Endothelial cell of umbilical vein (primary cell): ENCODE results near the gene SPAG9. TPM values are rescaled to one million over a fixed set of nuclear protein-coding genes. Genes with fewer than 3 reads are reported as not detected.

Source experiments
- BruUV-seq: library from RNA; stranded (reverse); fragments of 400-500 nt; replicated peaks from 2 replicates; lab custom pipeline; 2021; lab: Mats Ljungman, UMichigan
- CTCF ChIA-PET: fragments of 300-600, 350-600 bp; sonication (Branson Sonifier 250); formaldehyde crosslinking; loops from one replicate; lab custom pipeline; 2021; ENCODE audit warnings: antibody characterized with exemption, inconsistent platforms; lab: Charles Lee
- POLR2A ChIA-PET: fragments of 300-600, 350-600 bp; sonication (Branson Sonifier 250); formaldehyde crosslinking; loops from one replicate; lab custom pipeline; 2021; ENCODE audit warnings: antibody characterized with exemption, inconsistent platforms; lab: Charles Lee
- DNase-seq: peaks from one replicate; pipeline ENCODE4 v3.0.0-alpha.2; 2011; ENCODE audit warnings: low read depth, low spot score
- FAIRE-seq: peaks from 2 replicates; lab custom pipeline; 2011; peaks lifted over from hg19 to GRCh38; lab: Jason Lieb, UNC
- H2AFZ ChIP-seq: 2 replicates; pipeline ENCODE4 v1.6.0; 2012; ENCODE audit warnings: low read depth, low read length, control low read depth, inconsistent platforms
- H3K27ac ChIP-seq: 2 replicates; pipeline ENCODE4 v1.5.1; 2011; ENCODE audit warnings: low read depth, mild to moderate bottlenecking, control low read depth, low read length, moderate library complexity; ENCODE audit not compliant: insufficient read depth
- H3K27me3 ChIP-seq, 2 experiments: 2 replicates each; pipeline versions ENCODE4 v1.6.0 to v1.6.1; 2011; ENCODE audit warnings: low read length in 2 of 2, mixed read lengths in 1 of 2; ENCODE audit not compliant: control insufficient read depth in 2 of 2, insufficient read depth in 2 of 2
- H3K36me3 ChIP-seq, 2 experiments: 2 replicates in 1 of 2; 3 replicates in 1 of 2; pipeline ENCODE4 v1.5.1; 2011; ENCODE audit warnings: low read length in 2 of 2, mild to moderate bottlenecking in 1 of 2, moderate library complexity in 1 of 2; ENCODE audit not compliant: control insufficient read depth in 2 of 2, insufficient read depth in 2 of 2; ENCODE audit errors: extremely low read depth in 1 of 2
- H3K4me1 ChIP-seq: 3 replicates; pipeline ENCODE4 v1.5.1; 2011; ENCODE audit warnings: mild to moderate bottlenecking, low read length; ENCODE audit not compliant: control insufficient read depth, insufficient read depth; ENCODE audit errors: extremely low read depth
- H3K4me2 ChIP-seq: 2 replicates; pipeline ENCODE4 v1.6.1; 2011; ENCODE audit warnings: low read length, control low read depth, mixed read lengths; ENCODE audit not compliant: insufficient read depth
- H3K4me3 ChIP-seq, 3 experiments: fragments of 200-600 bp in 1 of 3; sonication (generic), shearing (Covaris generic) in 1 of 3; replicated peaks in 1 of 3; 2 replicates each; pipeline ENCODE4 v1.5.1; 2011 to 2016; ENCODE audit warnings: control low read depth in 3 of 3, low read length in 3 of 3, mild to moderate bottlenecking in 2 of 3, inconsistent platforms in 1 of 3, low read depth in 1 of 3, moderate library complexity in 1 of 3; ENCODE audit not compliant: insufficient read depth in 1 of 3
- H3K79me2 ChIP-seq: 2 replicates; pipeline ENCODE4 v1.6.0; 2012; ENCODE audit warnings: low read length, inconsistent platforms; ENCODE audit not compliant: control insufficient read depth, insufficient read depth
- H3K9ac ChIP-seq: replicated peaks from 2 replicates; pipeline ENCODE3; 2011; ENCODE audit warnings: low read length, control low read depth; ENCODE audit not compliant: insufficient read depth; ENCODE audit errors: extremely low read depth
- H3K9me1 ChIP-seq: replicated peaks from 3 replicates; pipeline ENCODE4 v1.6.0; 2011; ENCODE audit warnings: mild to moderate bottlenecking, low read length; ENCODE audit not compliant: control insufficient read depth, insufficient read depth; ENCODE audit errors: extremely low read depth
- H3K9me3 ChIP-seq: replicated peaks from 2 replicates; pipeline ENCODE4 v1.5.1; 2012; ENCODE audit warnings: low read length, inconsistent platforms; ENCODE audit not compliant: control insufficient read depth, insufficient read depth
- H4K20me1 ChIP-seq: replicated peaks from 2 replicates; pipeline ENCODE3; 2011; ENCODE audit warnings: mild to moderate bottlenecking, low read length; ENCODE audit not compliant: control insufficient read depth, insufficient read depth; ENCODE audit errors: extremely low read depth
- CTCF ChIP-seq, 2 donors: IDR thresholded peaks; 1 replicate in 1 of 2; 2 replicates in 1 of 2; pipeline ENCODE4 v1.5.1; 2011; ENCODE audit warnings: low read length in 2 of 2, mild to moderate bottlenecking in 2 of 2, moderate library complexity in 2 of 2, control low read depth in 1 of 2, inconsistent platforms in 1 of 2, low read depth in 1 of 2; ENCODE audit not compliant: insufficient read depth in 1 of 2; ENCODE audit errors: extremely low read depth in 1 of 2
- FOS ChIP-seq: IDR thresholded peaks from 2 replicates; pipeline ENCODE4 v1.6.1; 2011; ENCODE audit warnings: mild to moderate bottlenecking, low read length, moderate library complexity, borderline replicate concordance; ENCODE audit not compliant: insufficient read depth
- GATA2 ChIP-seq: IDR thresholded peaks from 2 replicates; pipeline ENCODE4 v1.7.0; 2011; ENCODE audit warnings: low read depth, mild to moderate bottlenecking, moderate library complexity, mixed read lengths, low read length; ENCODE audit not compliant: insufficient read length, insufficient read depth
- MAX ChIP-seq: IDR thresholded peaks from 2 replicates; pipeline ENCODE4 v1.6.1; 2011; ENCODE audit not compliant: insufficient read depth, insufficient read length
- MYC ChIP-seq: IDR thresholded peaks from one replicate; pipeline ENCODE4 v1.6.1; 2011; ENCODE audit warnings: mild to moderate bottlenecking, low read depth, low read length
- dilution Hi-C: fragments of 300-500 bp; cut with MboI; formaldehyde crosslinking; loops from one replicate; pipeline ENCODE4 v1.15.0; 2019; ENCODE audit warnings: low sequenced_read_pairs; ENCODE audit not compliant: extremely low pct_ligation_motif_present
- intact Hi-C: fragments of 100-400 bp; cut with micrococcal nuclease; formaldehyde crosslinking; loops from one replicate; pipeline ENCODE4 v1.10.0; 2022
- polyA plus RNA-seq, 4 experiments: library from polyadenylated mRNA; depleted of rRNA in 3 of 4; stranded (reverse) in 3 of 4; unstranded in 1 of 4; fragments of >200 nt; gene quantifications; 2 replicates each; pipeline versions ENCODE4 v1.2.1 to v1.2.3, GENCODE V29; 2011 to 2012; ENCODE audit warnings: missing spikeins in 1 of 4
- total RNA-seq: library from RNA; stranded (reverse); gene quantifications from 2 replicates; pipeline ENCODE4 v1.2.3, GENCODE V29; 2021

The SPAG9 gene
- total and polyA plus RNA-seq, 2 donors (not counting 3 experiments of a cell fraction or from before 2014, with no cell fraction given) = 16.5 to 75.0 TPM

GRCh38 chr17:51118330-51119195 is 2.1 kb downstream of the SPAG9 start:
- DNase-seq (peak; percentile 47), FAIRE-seq (peak; percentile 63)
- Histone ChIP-seq H3K27ac (no peak overlapping the region), H3K36me3 (no peaks in the 10 kb centered on the region), H4K20me1 (peaks cover 14% of the 10 kb centered on the region), H3K4me3 (peak overlapping the region in 1 of 3 experiments; percentile 81), H2AFZ (no peak overlapping the region), H3K9me1 (no peaks in the 10 kb centered on the region), H3K79me2 (peaks cover 55% of the 10 kb centered on the region), H3K4me2 (peak overlapping the region; percentile 96), H3K27me3 (no peaks in the 10 kb centered on the region), H3K4me1 (peaks cover 31% of the 10 kb centered on the region), H3K9me3 (no peaks in the 10 kb centered on the region), H3K9ac (no peak overlapping the region)
- ChIA-PET CTCF (interaction anchor here (0.7 to 3.3 kb wide), 5 partner anchors 9 to 118 kb away, joined by 3 to 15 read pairs (median 4); partner anchors contain the start of gene NME1), POLR2A (no interaction called here)
- dilution Hi-C loops (no loop called here), intact Hi-C loops (loop anchor here (5.0 kb wide), 1 partner anchor 61 kb away; no protein-coding TSS in a partner anchor)
- BruUV-seq = TSS peak; percentile 8
- TF ChIP-seq FOS = no peak
- no peak for TF ChIP-seq CTCF (IDR thresholded peaks at IDR 0.05; ENCODE audit: extremely low read depth in 1 of 2, insufficient read depth in 1 of 2, low read depth in 1 of 2, low read length in 2 of 2)
- no peak for TF ChIP-seq MAX
- no peak for TF ChIP-seq MYC
- TF ChIP-seq GATA2 = no peak
